Esophagus squamous epithelium (tissue), 5 donors: ENCODE measurements around the gene RPLP1. TPM values are rescaled to one million over a fixed set of nuclear protein-coding genes. Genes with fewer than 3 reads are reported as not detected.

ENCODE experiments used
- DNase-seq: peaks from one replicate; lab custom pipeline; 2025; lab: John Stamatoyannopoulos, UW
- H3K27ac ChIP-seq, 4 donors: fragments of 200-600 bp; sonication (generic); one replicate each; pipeline ENCODE4 v1.5.1; 2016 to 2019; ENCODE audit warnings: mild to moderate bottlenecking in 1 of 4
- H3K27me3 ChIP-seq, 4 donors: fragments of 200-600 bp; sonication (generic); 1 replicate in 3 of 4; 2 replicates in 1 of 4; pipeline versions ENCODE4 v1.5.1 to v1.6.0; 2017 to 2021; ENCODE audit warnings: antibody characterized with exemption in 1 of 4
- H3K36me3 ChIP-seq, 3 donors: fragments of 200-600 bp; sonication (generic); one replicate each; pipeline ENCODE4 v1.5.1; 2016 to 2019
- H3K4me1 ChIP-seq, 3 donors: fragments of 200-600 bp; sonication (generic); one replicate each; pipeline ENCODE4 v1.5.1; 2017 to 2019
- H3K4me3 ChIP-seq, 4 donors: fragments of 200-600 bp; sonication (generic); 1 replicate in 3 of 4; 2 replicates in 1 of 4; pipeline ENCODE4 v1.5.1; 2016 to 2019; ENCODE audit warnings: mild to moderate bottlenecking in 2 of 4, moderate library complexity in 1 of 4
- H3K9me3 ChIP-seq, 3 donors: fragments of 200-600 bp; sonication (generic); one replicate each; pipeline ENCODE4 v1.5.1; 2016 to 2019
- POLR2A ChIP-seq, 4 donors: fragments of 450-650 bp; IDR thresholded peaks; one replicate each; pipeline ENCODE4 v1.6.1; 2017; ENCODE audit warnings: antibody characterized with exemption in 4 of 4, mild to moderate bottlenecking in 4 of 4, moderate library complexity in 3 of 4
- WGBS, 2 donors: methylation state at CpG; one replicate each; pipeline ENCODE4 v1.1.5; 2018; 5-methylcytosine and 5-hydroxymethylcytosine counted together
- intact Hi-C: fragments of 100-400 bp; cut with DNase I; formaldehyde crosslinking; loops from one replicate; pipeline ENCODE4 v1.15.0; 2022
- small RNA-seq, 4 donors: library from RNA; depleted of rRNA; stranded (forward); fragments of <200 nt; gene quantifications; one replicate each; pipeline ENCODE3, GENCODE V24; 2016
- total RNA-seq, 4 donors: library from RNA; depleted of rRNA; stranded (reverse); fragments of >200 nt; gene quantifications; one replicate each; pipeline ENCODE4 v1.1.0, GENCODE V29; 2016
- TF ChIP-seq, protein P1 (sequence below), 6 experiments: fragments of 450-650 bp in 4 of 6; fragments of 200-600 bp in 2 of 6; sonication (generic) in 2 of 6; IDR thresholded peaks; one replicate each; pipeline ENCODE4 v1.5.1; 2016 to 2019; ENCODE audit warnings: antibody characterized with exemption in 6 of 6, mild to moderate bottlenecking in 4 of 6, moderate library complexity in 4 of 6
- donor health status: DM: yes; HTN: yes; CAD: no.

Gene RPLP1
- total RNA-seq, 4 donors from 2014 or later, result 358 to 1,172 (median 586) TPM

DNA sequence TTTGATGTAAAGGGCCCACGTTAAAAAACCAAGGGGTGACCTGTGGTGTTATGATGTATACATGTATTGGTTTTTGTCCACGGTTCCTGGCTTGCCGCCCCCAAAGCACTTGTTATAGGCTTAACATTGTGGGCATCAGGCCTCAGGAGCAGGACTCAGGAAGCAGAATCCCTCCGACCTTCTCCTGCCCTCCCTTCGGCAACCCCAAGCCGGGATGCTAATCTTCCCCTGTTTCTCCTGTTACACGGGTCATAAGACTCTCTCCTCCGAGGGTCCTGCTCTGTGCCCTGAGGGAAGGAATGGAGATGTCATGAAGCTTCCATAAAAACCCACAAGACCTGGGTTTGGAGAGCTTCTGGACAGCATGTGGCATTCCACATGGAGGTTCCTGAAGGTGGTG, 48.8 kb downstream of the RPLP1 start:
- DNase-seq, result no peak
- Histone ChIP-seq H3K27ac (no peak overlapping the region), H3K4me1 (no peaks in the 10 kb centered on the region), H3K36me3 (no peaks in the 10 kb centered on the region), H3K27me3 (peaks cover 0 to 31% (median 0%) of the 10 kb centered on the region in 4 donors), H3K4me3 (no peak overlapping the region), H3K9me3 (no peaks in the 10 kb centered on the region)
- TF ChIP-seq, protein P1, sequence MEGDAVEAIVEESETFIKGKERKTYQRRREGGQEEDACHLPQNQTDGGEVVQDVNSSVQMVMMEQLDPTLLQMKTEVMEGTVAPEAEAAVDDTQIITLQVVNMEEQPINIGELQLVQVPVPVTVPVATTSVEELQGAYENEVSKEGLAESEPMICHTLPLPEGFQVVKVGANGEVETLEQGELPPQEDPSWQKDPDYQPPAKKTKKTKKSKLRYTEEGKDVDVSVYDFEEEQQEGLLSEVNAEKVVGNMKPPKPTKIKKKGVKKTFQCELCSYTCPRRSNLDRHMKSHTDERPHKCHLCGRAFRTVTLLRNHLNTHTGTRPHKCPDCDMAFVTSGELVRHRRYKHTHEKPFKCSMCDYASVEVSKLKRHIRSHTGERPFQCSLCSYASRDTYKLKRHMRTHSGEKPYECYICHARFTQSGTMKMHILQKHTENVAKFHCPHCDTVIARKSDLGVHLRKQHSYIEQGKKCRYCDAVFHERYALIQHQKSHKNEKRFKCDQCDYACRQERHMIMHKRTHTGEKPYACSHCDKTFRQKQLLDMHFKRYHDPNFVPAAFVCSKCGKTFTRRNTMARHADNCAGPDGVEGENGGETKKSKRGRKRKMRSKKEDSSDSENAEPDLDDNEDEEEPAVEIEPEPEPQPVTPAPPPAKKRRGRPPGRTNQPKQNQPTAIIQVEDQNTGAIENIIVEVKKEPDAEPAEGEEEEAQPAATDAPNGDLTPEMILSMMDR (IDR thresholded peaks at IDR 0.05), result no peak
- TF ChIP-seq POLR2A (IDR thresholded peaks at IDR 0.05), result no peak
- WGBS, 2 donors, result 82 to 93% methylated on average over 6 to 8 of the region's 8 CpGs
- intact Hi-C loops, result no loop called here

DNA sequence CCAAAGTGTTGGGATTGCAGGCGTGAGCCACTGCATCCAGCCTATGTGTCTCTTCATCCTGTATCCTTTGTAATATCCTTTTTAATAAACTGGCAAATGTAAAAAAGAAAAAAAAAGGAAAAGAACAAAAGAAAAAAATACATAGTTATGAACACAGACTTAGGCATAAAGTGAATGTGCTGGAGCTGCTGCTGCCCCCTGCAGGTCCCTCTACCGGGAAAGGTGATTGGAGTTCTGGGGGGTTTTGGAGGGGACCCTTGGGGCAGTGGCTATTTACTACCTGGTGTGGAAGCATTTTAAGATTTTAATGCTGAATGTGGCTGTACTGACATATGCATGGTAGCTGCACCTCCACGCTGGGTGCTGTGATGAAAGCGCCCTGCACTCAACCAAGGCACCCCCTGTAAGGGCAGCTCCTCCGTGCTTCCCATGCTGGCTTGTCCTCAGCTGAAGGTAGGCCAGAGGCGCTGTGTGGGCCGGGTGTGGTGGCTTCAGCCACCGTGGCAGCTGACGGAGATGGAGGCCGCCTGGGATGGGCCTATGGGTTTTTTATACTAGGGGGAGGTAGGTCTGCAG, 49.9 kb downstream of the RPLP1 start:
- WGBS, 2 donors, result 47 to 76% methylated on average over 2 to 6 of the region's 10 CpGs

DNA sequence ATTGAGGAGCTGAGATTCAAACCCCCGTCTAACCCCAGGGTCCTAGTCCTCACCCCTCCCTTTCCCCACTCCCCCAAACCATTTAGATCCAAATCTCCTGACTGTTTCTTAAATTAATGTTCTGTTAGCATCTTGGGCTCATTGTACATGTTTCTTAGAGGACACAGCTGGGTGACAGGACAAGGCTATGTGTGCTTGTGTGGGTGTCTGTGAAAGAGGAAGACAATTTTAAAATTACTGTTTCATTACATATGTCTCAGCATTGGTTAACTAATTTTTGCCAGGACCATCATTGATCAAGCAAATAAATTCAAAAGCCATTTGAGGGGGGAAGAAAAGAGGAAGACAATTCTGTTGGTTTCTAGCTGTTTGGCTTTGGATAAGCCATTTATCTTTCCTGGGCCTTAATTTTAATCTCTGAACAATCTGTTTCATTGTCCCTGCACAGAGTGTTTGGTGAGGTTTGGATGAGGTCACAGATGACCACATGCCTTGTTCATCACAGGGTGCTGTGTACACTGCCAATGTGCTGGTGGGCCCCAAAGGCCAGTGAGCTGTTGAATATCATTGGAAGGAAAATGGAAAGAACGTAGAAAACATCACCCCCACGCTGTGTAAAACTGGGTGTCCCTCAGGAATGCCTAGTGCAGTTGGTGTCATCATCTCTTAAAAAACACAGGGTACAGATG, 51.9 kb downstream of the RPLP1 start:
- 82 to 86% methylated on average over 3 of the region's 3 CpGs for WGBS, 2 donors
- TF ChIP-seq, protein P1 (IDR thresholded peaks at IDR 0.05), result no peak
- no peak for TF ChIP-seq POLR2A (IDR thresholded peaks at IDR 0.05)
- DNase-seq, result no peak

More for the DNA sequence above, 49.9 kb downstream of the RPLP1 start:
- Histone ChIP-seq H3K27ac (no peak overlapping the region), H3K36me3 (no peaks in the 10 kb centered on the region), H3K9me3 (no peaks in the 10 kb centered on the region), H3K4me3 (no peak overlapping the region), H3K4me1 (no peaks in the 10 kb centered on the region), H3K27me3 (peaks cover 0 to 29% (median 0%) of the 10 kb centered on the region in 4 donors)
- DNase-seq, result no peak
- intact Hi-C loops, result no loop called here
- TF ChIP-seq, protein P1 (IDR thresholded peaks at IDR 0.05), result no peak
- TF ChIP-seq POLR2A (IDR thresholded peaks at IDR 0.05), result no peak

More for the DNA sequence above, 51.9 kb downstream of the RPLP1 start:
- Histone ChIP-seq H3K27me3 (peaks cover 0 to 22% (median 0%) of the 10 kb centered on the region in 4 donors), H3K9me3 (no peaks in the 10 kb centered on the region), H3K4me1 (no peaks in the 10 kb centered on the region), H3K4me3 (no peak overlapping the region), H3K36me3 (no peaks in the 10 kb centered on the region), H3K27ac (no peak overlapping the region)
- intact Hi-C loops, result no loop called here

Small RNA genes within 50 kb of the gene (small RNA-seq; reads per million reads assigned to genes)
- 0 reads per million in 4 donors for gene RF00012

Other genes starting within 250 kb of the RPLP1 start
- gene PAQR5, start 153.9 kb upstream of the RPLP1 start, total RNA-seq, result 10 to 100 TPM in 3 of 4 donors, 1 to 10 TPM in 1; 6.4 to 39.8 (median 14.4) TPM
- gene KIF23, start 38.5 kb upstream of the RPLP1 start, total RNA-seq, result 10 to 100 TPM; 13.5 to 33.2 (median 13.9) TPM